Parathyroid adenoma (tissue), 2 donors: Measurements from ENCODE around the gene NPEPL1.

Experiments used
- H2AFZ ChIP-seq: fragments of 300-600 bp; sonication (generic); one replicate; pipeline ENCODE4 v1.7.0; 2017; ENCODE audit warnings: antibody characterized with exemption, mild to moderate bottlenecking
- H3K27ac ChIP-seq: fragments of 300-600 bp; sonication (generic); one replicate; pipeline ENCODE4 v1.7.0; 2017
- H3K27me3 ChIP-seq: fragments of 300-600 bp; sonication (generic); one replicate; pipeline ENCODE4 v1.7.0; 2017; ENCODE audit warnings: low read length; ENCODE audit not compliant: control insufficient read depth, insufficient read depth
- H3K36me3 ChIP-seq: fragments of 300-600 bp; sonication (generic); one replicate; pipeline ENCODE4 v1.7.0; 2017; ENCODE audit warnings: low read length; ENCODE audit not compliant: control insufficient read depth, insufficient read depth
- H3K4me1 ChIP-seq: fragments of 300-600 bp; sonication (generic); one replicate; pipeline ENCODE4 v1.7.0; 2017; ENCODE audit warnings: control low read depth
- H3K4me2 ChIP-seq: fragments of 300-600 bp; sonication (generic); one replicate; pipeline ENCODE4 v1.7.0; 2017; ENCODE audit warnings: low read length
- H3K4me3 ChIP-seq: fragments of 300-600 bp; sonication (generic); one replicate; pipeline ENCODE4 v1.7.0; 2017; ENCODE audit warnings: low read depth, low read length
- H3K79me2 ChIP-seq: fragments of 300-600 bp; sonication (generic); one replicate; pipeline ENCODE4 v1.7.0; 2017; ENCODE audit warnings: control low read depth
- H3K9ac ChIP-seq: fragments of 300-600 bp; sonication (generic); one replicate; pipeline ENCODE4 v1.7.0; 2017; ENCODE audit warnings: mild to moderate bottlenecking
- H3K9me3 ChIP-seq: fragments of 300-600 bp; sonication (generic); one replicate; pipeline ENCODE4 v1.7.0; 2017; ENCODE audit warnings: low read length; ENCODE audit not compliant: control insufficient read depth
- TF ChIP-seq, protein P1 (sequence below): fragments of 300-600 bp; sonication (generic); IDR thresholded peaks from one replicate; pipeline ENCODE4 v1.7.0; 2017; ENCODE audit warnings: antibody characterized with exemption, mild to moderate bottlenecking
- donor health status: primary hyperparathyroidism.

The NPEPL1 gene

DNA sequence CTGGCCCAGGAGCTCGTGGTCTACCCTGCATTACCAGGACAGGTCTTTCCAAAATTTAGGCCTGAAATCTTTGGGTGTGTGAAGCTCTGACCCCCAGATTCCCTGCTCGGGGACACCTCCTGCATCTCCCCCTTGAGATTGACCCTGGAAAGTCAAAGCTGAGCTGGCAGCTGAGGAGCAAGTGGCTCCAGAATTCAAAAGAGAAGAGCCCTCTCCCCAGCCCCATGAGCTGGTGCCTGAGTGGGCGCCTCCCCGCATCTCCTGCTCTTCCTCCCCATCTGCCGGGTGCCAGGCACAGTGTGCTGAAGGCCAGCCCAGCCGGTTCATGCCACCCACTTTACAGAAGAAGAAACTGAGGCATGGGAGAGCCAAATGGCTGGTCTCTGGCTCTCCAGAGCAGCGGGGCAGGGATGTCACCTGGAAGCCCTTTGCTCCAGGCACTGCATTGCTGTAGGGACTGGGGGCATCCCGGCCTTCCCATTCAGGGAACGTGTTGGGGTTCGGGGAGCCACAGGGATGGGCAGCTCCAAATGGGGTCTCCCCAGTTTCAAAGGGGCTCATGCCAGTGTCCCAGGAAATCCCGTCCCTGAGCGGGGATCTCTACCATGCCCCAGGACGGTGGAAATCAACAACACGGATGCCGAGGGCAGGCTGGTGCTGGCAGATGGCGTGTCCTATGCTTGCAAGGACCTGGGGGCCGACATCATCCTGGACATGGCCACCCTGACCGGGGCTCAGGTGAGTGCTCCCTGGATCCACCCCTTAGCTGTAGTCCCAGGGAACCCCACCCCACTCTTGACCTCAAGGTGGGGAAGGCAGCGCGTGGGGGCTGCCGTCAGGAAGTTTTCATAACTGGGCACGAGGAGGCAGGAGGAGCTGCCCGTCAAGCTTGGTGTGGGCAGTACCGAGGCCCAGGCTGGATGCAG lies 20.5 kb downstream of the NPEPL1 start:
- Histone ChIP-seq H3K4me1 (no peaks in the 10 kb centered on the region), H3K79me2 (no peaks in the 10 kb centered on the region), H3K4me3 (no peak overlapping the region), H3K27me3 (no peaks in the 10 kb centered on the region), H3K9me3 (no peaks in the 10 kb centered on the region), H2AFZ (no peak overlapping the region), H3K36me3 (no peaks in the 10 kb centered on the region), H3K4me2 (no peak overlapping the region), H3K9ac (no peak overlapping the region), H3K27ac (no peak overlapping the region)
- TF ChIP-seq, protein P1, sequence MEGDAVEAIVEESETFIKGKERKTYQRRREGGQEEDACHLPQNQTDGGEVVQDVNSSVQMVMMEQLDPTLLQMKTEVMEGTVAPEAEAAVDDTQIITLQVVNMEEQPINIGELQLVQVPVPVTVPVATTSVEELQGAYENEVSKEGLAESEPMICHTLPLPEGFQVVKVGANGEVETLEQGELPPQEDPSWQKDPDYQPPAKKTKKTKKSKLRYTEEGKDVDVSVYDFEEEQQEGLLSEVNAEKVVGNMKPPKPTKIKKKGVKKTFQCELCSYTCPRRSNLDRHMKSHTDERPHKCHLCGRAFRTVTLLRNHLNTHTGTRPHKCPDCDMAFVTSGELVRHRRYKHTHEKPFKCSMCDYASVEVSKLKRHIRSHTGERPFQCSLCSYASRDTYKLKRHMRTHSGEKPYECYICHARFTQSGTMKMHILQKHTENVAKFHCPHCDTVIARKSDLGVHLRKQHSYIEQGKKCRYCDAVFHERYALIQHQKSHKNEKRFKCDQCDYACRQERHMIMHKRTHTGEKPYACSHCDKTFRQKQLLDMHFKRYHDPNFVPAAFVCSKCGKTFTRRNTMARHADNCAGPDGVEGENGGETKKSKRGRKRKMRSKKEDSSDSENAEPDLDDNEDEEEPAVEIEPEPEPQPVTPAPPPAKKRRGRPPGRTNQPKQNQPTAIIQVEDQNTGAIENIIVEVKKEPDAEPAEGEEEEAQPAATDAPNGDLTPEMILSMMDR, result no peak

DNA sequence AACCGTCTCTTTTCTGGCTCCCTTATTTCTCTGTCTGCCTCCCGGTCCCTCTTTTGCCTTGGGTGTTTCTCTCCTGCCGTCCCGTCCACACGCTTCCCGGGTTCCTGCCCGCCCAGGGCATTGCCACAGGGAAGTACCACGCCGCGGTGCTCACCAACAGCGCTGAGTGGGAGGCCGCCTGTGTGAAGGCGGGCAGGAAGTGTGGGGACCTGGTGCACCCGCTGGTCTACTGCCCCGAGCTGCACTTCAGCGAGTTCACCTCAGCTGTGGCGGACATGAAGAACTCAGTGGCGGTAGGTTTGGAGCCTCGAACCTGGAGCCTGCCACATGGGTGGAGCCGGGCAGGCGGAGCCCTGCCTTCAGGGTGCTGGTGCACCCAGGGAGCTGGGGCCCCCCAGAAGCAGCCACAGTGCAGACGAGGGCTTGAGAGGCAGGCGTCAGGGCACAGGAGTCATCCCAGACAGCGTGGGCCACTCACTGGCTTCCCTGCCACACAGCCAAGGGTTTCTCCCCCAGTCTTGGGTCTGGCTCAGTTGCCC lies 21.3 kb downstream of the NPEPL1 start:
- Histone ChIP-seq H3K36me3 (no peaks in the 10 kb centered on the region), H3K27me3 (no peaks in the 10 kb centered on the region), H2AFZ (no peak overlapping the region), H3K79me2 (no peaks in the 10 kb centered on the region), H3K4me3 (no peak overlapping the region), H3K4me1 (no peaks in the 10 kb centered on the region), H3K9ac (no peak overlapping the region), H3K27ac (no peak overlapping the region), H3K4me2 (no peak overlapping the region), H3K9me3 (no peaks in the 10 kb centered on the region)
- TF ChIP-seq, protein P1, result no peak

DNA sequence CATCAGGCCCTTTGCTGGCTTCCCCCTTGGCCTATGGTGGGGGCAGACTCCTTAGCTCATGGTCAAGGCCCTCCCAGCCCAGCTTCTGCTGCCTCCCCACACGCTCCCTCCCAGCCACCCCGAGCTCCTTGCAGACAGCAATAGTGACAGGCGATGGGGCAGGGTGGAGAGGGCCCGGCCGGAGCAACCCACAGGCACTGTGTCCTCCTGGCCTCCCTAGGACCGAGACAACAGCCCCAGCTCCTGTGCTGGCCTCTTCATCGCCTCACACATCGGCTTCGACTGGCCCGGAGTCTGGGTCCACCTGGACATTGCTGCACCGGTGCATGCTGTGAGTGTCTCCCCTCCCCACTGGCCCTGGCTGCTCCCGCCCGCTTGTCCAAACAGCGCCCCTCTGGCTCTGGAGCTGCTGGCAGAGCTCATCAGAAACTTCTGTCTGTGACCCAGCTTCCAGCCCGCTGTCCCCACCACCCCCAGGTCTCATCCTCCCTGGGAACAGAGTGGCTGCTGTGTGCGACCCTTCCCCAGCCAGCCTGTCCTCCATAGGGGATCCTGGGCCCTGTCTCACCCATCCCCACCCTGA lies 21.8 kb downstream of the NPEPL1 start:
- Histone ChIP-seq H3K27ac (no peak overlapping the region), H3K79me2 (no peaks in the 10 kb centered on the region), H3K4me1 (no peaks in the 10 kb centered on the region), H3K27me3 (no peaks in the 10 kb centered on the region), H3K4me2 (no peak overlapping the region), H3K9me3 (no peaks in the 10 kb centered on the region), H3K4me3 (no peak overlapping the region), H3K36me3 (no peaks in the 10 kb centered on the region), H2AFZ (no peak overlapping the region), H3K9ac (no peak overlapping the region)
- TF ChIP-seq, protein P1, result no peak

DNA sequence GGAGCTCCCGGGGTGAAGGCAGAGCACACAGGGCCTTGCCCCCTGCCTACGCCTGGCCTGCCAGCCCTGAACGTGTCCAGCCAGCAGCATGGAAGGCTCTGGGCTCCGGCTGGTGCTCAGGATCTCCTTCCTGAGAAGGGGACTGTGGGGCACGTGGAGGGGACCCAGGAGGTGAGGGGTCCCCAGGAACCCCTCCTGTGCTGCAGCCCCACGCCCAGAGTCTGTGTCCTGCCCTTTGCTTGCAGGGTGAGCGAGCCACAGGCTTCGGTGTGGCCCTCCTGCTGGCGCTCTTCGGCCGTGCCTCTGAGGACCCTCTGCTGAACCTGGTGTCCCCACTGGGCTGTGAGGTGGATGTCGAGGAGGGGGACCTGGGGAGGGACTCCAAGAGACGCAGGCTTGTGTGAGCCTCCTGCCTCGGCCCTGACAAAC lies 22.3 kb downstream of the NPEPL1 start:
- TF ChIP-seq, protein P1, result no peak
- no peaks in the 10 kb centered on the region for H3K9me3 ChIP-seq
- H3K4me1 ChIP-seq, result no peaks in the 10 kb centered on the region
- H3K27me3 ChIP-seq, result no peaks in the 10 kb centered on the region
- H3K4me3 ChIP-seq, result no peak overlapping the region
- no peak overlapping the region for H3K27ac ChIP-seq
- H3K36me3 ChIP-seq, result no peaks in the 10 kb centered on the region
- no peak overlapping the region for H2AFZ ChIP-seq
- no peaks in the 10 kb centered on the region for H3K79me2 ChIP-seq
- no peak overlapping the region for H3K9ac ChIP-seq
- no peak overlapping the region for H3K4me2 ChIP-seq
